Renal cortex interstitium (tissue), 11 donors: ENCODE measurements around the gene PXK. TPM values are rescaled to one million over a fixed set of nuclear protein-coding genes. Genes with fewer than 3 reads are reported as not detected.
"Not testable (repeated sequence)": the region's sequence is repeated elsewhere in the genome, so short reads cannot be mapped to it uniquely, and the experiment has no call there.

ENCODE experiments used
- DNase-seq, 11 donors: peaks; one replicate each; pipeline ENCODE4 v3.0.0-alpha.2; 2013; ENCODE audit warnings: low read depth in 9 of 11, low spot score in 4 of 11; ENCODE audit errors: extremely low read depth in 1 of 11
- polyA plus RNA-seq, 3 donors: library from polyadenylated mRNA; unstranded; fragments of 120-200 nt; gene quantifications; one replicate each; pipeline ENCODE4 v1.2.1, GENCODE V29; 2013; ENCODE audit not compliant: insufficient read length in 3 of 3

PXK gene
- polyA plus RNA-seq, 3 donors, result 21.8 to 34.0 (median 31.2) TPM

DNA sequence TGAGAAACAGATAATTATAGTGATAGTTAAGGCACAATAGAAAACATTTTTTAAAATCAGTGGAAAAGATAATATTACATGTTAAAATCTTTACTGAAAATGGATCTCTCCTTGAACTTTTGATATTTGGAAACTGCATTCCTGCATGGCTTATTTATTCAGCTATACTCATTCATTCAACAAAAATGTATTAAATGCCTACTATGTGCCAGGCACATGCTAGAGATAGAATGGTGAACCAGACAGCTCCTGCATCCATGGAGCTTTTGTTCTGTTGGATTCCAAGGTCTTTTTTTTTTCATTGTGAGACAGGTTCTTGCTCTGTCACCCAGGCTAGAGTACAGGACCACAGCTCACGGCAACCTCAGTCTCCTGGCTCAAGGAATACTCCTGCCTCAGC is 4.5 kb downstream of the PXK start:
- DNase-seq, result no peak

DNA sequence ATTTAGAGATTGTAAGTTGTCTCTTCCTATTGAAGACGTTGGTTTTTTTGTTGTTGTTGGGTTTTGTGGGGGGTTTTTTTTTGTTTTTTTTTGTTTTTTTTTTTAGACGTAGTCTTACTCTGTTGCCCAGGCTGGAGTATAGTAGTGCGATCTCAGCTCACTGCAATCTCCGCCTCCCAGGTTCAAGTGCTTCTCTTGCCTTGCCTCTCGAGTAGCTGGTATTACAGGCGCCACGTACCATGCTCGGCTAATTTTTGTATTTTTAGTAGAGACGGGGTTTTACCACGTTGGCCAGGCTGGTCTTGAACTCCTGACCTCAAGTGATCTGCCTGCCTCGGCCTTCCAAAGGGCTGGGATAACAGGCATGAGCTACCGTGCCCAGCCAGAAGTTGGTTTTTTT is 6.5 kb downstream of the PXK start:
- not testable (repeated sequence) for DNase-seq

DNA sequence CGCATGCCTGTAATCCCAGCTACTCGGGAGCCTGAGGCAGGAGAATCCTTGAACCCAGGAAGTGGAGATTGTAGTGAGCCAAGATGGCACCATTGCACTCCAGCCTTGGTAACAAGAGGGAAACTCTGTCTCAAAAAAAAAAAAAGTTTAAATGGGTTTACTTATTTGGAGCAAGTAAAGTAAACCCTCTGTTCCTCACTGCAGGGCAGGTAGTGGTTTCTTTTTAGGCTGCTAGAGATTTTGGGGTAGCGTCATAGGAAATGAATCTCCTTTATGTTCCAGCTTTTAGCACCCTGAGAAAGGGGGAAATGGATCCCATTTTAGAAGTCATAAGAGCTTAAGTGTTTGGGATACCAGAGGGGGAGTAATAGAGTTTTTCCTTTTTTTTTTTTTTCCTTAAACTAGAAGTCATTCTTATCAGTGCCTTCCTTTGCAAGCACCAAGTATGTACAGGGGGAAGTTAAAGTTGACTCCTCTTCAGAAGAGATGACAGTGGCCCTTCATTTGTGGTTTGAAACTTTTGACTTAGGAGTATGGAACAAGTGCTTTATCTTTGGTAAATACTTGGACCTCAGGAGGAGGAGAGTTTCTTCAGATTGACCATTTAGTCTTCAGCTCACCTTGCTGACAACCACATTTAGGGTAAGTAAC is 8.0 kb downstream of the PXK start:
- DNase-seq, result no peak

DNA sequence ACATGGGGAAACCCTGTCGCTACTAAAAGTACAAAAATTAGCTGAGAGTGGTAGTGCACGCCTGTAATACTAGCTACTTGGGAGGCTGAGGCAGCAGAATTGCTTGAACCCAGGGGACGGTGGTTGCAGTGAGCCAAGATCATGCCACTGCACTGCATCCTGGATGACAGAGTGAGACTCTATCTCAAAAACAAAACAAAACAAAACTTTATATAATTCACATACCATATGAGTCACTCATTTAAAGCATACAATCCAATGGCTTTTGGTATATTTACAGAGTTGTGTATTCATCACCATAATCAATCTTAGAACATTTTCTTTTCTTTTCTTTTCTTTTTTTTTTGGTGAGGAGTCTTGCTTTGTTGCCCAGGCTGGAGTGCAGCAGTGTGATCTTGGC is 8.7 kb downstream of the PXK start:
- no peak for DNase-seq

DNA sequence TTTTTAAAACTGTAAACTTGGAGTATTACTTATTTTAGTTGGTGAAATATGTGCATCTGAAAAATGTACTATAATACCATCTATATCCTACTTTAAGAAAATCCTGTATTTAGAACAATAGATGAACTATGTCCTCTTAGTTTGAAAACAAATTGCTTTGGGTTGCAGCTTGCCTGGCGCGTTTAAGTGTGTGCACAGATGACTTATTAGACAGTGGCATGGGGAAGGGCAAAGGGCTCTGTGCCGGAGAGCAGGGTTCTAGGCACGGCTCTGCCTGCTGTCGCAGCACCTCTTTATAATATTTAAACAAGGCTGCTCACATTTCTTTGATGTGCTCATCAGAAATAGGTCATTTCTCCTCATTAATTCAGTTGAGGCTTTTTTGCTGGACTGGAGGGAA is 10.0 kb downstream of the PXK start:
- DNase-seq, result no peak

DNA sequence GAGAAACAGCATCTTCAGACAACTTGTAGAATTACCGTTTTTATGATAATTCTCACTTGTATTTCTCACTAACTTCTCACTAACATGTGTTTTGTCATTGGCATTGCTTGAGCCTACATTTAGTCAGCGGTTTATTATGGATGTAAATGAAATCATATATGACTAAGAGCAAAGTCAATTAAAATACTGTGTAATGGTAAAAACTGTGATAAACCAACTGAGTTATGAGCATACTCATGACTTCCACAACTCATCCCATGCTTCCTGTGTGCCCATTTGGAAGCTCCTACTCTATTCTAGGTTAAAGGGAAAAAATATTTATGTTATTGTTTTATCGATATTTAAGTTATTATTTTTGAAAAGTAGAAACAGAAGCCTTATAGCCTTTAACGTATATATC is 12.8 kb downstream of the PXK start:
- no peak for DNase-seq

DNA sequence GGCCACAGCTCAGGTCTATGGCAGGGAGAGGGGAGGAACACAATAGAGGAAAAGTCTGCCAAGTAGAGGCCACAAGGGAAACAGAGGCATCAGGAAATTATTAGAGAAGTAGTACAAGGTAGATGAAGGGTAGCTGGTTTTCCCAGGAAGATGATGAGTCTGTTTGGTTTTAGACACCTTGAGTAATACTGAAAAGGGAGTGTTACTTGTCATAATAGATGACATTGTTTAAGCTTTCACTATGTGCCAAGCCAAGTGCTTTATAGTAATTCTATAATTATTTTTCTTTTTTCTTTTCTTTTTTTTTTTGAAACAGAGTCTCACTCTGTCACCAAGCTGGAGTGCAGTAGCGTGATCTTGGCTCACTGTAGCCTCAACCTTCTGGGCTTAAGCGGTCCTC is 13.7 kb downstream of the PXK start:
- no peak for DNase-seq

DNA sequence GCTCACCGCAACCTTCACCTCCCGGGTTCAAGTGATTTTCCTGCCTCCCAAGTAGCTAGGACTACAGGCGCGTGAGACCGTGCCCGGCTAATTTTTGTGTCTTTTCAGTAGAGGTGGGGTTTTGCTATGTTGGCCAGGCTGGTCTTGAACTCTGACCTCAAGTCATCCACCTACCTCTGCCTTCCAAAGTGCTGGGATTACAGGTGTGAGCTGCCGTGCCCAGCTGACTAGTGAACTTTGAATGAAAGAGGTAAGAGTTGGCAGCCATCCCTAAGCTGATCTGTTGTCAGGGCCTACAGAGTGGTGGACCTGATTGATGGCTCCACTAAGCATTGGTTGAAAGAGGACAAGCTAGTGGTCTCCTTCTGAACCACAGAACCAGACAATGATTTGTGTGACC is 15.3 kb downstream of the PXK start:
- no peak for DNase-seq

DNA sequence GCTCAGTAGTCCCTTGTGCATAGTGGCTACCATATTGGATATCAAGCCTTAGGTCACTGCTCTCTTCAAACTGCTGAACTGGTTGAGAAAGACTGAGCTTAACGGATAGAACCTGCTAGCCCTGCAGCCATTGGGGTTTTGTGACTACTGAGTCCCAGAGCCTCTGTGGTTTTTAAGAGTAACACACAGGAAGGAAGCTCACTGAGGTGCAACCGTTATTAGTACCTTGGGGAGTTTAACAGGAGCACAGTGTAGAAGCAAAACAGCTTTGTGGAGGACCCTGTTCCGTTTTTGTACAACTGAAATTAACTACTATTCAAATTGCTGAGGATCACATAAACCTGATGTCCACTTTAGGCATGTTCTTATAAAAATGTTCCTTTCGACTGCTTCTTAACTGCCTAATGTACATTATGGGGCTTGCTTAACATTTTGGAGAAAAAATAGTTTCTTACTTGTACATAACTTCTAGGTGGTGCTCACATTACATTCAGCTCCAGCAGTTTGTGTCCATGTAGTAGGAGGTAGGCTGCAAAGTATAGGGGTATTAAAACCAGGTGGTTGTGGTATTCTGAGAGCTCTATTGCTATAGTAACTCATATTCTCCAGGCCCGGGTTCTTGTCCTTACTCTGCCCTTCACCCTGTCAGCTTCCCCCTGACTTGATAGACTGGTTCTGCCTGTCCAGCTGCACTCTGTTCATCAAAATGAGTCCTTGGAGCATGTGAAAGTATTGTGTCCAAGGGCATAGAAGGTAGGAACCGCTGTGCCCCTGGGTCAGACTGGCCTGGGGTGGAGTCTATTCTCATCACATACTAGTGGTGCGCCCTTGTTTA is 17.3 kb downstream of the PXK start:
- DNase-seq, result no peak

DNA sequence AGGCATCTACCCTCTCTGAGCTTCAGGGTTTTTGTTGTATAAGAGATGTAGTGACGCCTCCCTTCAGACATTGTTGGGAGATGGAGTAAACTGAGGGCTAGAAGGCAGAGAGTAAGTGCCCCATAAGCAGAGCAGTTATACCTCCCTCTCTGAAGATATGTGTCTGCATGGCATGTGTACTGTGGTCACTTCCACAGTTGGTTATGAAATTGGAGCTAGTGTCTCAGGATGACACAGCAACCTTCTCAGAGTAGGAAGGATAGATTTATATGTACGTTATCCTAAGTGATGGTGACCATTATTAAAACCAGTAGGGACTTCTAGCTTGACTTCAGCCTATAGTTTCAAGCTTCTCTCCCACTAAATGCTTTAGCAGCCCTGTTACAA is 17.9 kb downstream of the PXK start:
- DNase-seq, result no peak

DNA sequence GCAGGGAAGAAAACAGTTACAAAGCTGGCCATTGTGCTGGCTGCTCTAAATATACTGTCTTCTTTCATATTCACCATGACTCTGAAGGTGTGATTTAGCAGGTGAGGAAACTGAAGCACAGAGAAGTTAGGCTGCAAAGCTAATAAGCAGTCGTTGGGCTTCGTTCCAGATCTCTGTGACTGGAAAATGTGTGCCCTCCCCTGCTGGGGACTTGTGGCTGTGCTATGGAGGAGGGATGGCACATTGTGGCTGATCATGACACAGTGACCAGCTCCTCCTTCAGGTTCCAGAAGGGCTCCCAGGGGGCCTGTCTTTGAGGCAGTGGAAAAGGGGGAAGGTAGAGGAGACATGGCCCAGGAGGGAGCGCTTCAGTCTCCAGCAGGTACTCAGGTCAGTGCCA is 19.2 kb downstream of the PXK start:
- no peak for DNase-seq

DNA sequence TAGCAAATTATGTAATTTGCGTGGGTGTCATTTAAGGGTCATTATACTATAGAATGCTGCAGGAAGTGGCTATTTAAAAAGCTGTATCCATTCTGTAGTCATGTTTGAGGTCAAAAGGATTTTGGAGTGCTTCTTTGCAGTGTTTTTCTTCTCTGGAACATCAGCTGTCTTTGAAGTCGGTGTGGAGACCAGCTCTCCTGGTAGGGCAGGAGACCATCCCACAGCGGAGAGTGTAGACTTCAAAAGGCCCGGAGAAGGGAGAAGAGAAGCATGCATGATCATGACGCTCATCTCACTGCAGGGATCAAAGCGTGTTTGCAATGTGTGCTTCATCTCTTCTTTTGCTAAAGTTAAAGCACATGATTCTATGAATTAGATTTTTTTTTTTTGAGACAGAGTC is 19.9 kb downstream of the PXK start:
- DNase-seq, result no peak

DNA sequence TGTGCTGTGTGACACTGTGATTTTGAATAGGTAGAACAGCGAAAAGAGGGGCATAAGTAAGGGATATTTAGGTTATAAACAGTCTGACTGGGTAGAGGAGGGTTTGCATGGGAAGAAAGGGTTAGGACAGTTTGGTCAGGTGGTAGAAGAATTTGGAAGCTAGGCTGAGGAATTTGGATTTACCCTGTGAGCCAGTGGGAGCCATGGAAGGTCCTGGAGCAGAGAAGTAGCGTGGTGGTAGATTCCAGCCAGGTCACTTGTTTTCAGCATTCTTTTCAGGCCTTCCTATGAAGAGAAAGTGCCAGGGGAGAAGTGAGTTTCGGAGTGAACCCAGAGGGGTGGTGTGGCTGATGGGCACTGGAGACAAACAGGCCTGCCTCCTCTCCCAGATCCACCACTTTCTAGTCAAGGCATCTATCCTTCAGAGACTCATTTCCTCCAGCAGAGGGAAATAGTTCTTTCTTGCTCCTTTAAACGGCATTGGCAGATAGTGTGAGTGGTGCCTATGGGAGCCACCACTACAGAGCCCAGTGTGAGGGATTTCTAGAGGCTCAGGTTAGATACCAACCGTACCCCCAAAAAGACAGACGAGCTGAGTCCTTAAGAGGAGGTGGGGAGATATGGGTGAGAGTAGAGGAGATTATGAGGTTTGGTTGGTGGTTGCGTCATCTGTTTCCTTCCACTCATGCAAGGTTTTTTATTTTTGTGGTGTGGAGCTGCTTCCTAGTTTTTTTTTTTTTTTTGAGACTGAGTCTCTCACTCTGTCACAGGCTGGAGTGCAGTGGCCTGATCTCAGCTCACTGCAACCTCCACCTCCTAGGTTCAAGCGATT is 21.2 kb downstream of the PXK start:
- no peak for DNase-seq

DNA sequence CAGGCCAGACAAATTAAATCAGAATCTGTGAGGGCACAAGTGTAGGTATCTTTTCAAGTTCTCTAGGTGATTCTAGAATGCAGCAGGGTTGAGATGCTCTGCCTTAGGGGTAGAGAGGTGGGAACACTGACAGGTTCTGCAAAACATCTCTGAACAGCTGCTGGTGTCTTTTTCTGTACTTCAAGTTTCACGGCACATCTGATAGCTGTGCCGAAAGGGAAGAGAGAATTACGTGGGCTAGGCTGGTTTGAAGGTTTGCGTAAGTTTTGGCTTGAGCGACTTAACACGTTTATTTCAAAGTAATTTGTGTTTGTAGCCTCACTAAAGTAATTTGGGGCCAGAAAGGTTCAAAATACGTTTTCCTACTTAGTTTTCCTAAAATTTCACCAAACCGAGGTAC is 22.5 kb downstream of the PXK start:
- DNase-seq, result no peak

DNA sequence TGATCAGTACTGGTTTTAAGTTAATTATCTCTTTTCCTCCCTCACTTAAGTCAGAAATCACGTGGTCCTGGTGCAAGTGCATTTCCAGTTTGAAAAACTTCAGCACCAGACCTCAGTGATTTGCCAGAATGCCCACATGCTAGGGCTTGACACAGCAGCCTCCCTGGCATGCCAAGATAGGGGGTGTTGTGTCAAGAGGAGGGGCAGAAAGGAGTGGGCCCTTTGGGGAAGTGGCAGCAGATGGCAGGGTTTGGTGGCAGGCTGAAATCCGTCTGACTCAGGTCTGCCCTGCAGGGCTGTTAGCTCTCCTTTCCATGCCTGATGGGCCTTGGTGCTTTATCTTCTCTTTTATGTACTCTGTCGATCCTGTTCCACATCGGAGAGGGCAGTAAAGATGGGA is 23.4 kb downstream of the PXK start:
- DNase-seq, result no peak

DNA sequence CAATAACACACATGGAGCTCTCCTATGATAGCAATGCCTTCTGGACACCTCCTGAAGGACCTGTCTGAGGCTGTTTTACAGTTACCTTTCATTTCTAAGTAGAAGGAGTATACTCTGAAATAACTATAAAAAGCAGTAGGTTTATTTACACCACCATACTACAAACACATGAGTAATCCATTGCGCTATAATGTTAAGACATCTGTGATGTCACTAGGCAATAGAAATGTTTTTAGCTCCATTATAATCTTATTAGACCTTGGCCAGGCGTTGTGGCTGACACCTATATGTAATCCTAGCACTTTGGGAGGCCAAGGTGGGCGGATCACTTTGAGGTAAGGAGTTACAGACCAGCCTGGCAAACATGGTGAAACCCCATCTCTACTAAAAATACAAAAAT is 24.7 kb downstream of the PXK start:
- DNase-seq, result no peak

DNA sequence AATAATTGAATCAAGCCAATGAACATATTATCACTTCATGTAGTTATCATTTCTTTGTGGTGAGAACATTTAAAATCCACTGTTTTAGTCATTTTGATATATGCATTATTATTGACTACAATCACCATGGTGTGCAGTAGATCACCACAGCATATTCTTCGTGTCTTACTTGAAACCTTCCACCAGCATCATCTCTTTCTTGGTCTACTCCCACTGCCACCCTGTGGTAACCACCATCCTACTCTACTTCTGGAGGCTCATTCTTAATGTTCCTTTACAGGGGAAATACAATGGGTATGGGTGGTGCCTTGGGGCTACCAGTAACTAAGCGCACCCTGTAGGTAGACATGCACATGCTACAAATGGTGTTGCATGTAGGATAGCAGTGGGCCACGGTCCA is 25.4 kb downstream of the PXK start:
- DNase-seq, result no peak

DNA sequence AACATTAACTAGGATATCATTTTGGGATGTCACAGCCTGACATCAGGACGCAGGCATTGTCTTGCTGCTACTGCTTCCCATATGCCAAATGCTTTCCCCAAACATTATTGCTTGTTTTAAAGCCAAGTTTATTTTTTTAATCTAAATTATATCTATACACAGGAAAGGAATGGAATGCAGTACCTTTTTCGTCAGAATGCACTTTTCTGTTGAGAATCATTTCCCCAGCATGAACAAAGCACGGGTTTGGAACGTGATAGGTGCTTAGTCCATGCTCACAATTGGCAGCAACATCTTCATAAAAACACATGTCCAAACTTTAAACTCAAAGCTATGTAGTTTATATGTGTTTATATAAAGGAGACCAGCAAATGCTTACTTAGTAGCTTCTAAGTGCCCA is 26.1 kb downstream of the PXK start:
- DNase-seq, result no peak

DNA sequence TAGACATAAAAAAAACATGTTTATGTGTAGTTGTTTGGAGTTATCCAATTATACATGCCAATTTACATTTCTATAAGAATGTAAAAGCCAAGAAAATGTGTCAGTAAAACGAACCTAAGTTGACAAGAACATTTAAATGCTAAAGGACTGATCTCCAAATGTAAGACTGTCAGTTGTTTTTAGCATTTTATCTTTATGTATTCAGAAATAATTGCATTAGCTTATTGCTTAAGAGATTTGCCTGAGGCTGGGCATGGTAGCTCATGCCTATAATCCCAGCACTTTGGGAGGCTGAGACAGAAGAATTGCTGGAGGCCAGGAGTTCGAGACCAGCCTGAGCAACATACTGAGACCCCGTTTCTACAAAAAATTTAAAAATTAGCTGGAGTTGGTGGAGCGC is 26.9 kb downstream of the PXK start:
- no peak for DNase-seq

DNA sequence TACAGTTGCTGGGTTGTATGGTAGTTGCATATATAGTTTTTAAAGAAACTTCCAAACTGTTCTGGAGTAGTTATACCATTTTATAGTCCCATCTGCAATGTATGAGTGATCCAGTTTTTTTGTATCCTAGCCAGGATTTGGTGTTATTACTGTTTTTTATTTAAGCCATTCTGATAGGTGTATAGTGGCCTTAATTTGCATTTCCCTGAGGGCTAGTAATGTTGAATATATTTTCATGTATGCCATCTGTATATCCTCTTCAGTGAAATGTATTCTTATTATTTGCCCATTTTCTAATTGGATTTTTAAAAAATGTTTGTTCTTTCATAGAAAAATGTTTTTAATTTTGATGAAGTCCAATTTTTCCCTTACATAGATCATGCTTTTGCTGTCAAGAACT is 29.2 kb downstream of the PXK start:
- no peak for DNase-seq
